Activated CD8-positive, alpha-beta memory T cell treated with anti-CD3 and anti-CD28 coated beads, Interleukin-2, amount 50 U/mL, for 1 hour (primary cell): ENCODE results near the gene KIFC3.
"Not testable (repeated sequence)": the region's sequence is repeated elsewhere in the genome, so short reads cannot be mapped to it uniquely, and the experiment has no call there.

ENCODE experiments used
- DNase-seq: peaks from one replicate; pipeline ENCODE4 v3.0.0-alpha.2; 2020; ENCODE audit errors: extremely low read depth

The KIFC3 gene

GRCh38 chr16:57804111-57804837 is 2.0 kb upstream of the KIFC3 start:
- DNase-seq, result no peak

DNA sequence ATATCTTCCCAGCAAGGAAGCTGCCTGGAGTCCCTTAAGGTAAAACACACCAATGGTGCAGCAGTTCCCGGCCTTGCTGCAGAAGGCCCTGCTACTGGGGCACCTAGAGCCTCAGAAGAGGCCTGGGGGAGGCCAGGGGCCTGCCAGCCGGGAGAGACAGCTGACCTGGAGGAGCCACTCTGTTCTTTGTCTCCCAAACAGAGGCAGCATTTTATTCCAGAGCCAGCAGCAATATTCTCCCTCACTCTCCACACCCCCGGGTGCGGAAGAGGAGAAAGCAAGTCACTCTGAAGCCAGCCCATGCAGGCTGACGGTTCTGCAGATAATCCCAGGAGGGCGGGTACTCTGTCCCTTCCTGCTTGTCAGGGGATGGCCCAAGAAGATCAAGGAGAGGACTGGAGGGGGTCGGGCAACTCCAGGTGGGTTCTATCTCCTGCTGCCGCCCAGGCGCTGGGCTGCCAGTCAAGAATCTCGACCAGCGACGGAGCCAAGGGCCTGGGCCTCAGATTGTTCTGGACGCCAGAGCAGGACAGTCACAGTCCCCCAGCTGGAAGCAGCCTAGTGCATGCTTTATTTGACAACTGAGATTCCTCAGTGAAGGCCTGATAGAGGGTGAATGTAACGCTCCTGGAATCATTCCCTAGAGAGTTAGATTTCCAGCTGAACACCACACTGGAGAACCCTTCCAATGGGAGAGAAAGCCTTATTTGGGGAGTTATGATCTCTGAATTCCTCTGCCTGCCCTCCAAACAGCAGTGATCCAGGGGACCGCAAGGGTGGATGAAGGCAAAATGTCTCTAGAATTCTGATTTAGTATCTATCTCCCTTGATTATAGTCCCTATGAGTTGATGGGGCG is 1.1 kb upstream of the KIFC3 start:
- no peak for DNase-seq

- DNase-seq, result no peak
These were observed 416 bp downstream of the KIFC3 start for GRCh38 chr16:57801809-57802340.

DNA sequence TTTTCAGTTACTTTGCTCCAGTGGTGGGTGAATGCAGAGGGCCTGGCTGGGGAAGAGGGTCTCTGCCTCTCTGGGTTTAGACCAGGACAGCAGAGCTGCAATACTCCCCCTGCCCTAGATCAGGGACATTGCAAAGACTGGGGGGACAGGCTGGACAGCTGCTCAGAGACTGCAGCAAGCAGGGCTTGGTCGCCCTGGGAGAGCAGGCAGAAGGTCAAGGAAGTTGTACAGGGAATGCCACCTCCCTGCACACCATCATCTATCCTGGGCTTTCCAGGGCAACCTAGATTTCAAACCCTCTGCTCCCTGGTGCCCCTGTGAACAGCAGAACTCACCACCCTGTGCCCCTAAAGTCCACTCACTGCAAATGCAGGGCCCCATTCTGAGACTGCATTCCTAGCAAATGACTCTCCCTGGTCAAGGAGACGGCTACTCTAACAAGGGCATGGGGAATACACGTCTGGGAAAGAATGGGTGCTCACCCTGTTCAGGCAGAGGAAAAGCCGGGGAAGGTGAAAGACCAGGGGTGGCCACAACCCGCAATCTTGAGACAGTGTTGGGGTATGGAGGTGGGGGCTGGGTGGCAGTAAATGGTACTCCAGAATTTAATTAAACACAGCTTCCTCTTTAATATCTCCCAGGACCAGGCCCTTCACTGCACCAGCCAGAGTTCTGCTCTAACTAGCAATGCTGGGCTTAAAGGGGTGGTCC is 1.0 kb downstream of the KIFC3 start:
- no peak for DNase-seq

DNA sequence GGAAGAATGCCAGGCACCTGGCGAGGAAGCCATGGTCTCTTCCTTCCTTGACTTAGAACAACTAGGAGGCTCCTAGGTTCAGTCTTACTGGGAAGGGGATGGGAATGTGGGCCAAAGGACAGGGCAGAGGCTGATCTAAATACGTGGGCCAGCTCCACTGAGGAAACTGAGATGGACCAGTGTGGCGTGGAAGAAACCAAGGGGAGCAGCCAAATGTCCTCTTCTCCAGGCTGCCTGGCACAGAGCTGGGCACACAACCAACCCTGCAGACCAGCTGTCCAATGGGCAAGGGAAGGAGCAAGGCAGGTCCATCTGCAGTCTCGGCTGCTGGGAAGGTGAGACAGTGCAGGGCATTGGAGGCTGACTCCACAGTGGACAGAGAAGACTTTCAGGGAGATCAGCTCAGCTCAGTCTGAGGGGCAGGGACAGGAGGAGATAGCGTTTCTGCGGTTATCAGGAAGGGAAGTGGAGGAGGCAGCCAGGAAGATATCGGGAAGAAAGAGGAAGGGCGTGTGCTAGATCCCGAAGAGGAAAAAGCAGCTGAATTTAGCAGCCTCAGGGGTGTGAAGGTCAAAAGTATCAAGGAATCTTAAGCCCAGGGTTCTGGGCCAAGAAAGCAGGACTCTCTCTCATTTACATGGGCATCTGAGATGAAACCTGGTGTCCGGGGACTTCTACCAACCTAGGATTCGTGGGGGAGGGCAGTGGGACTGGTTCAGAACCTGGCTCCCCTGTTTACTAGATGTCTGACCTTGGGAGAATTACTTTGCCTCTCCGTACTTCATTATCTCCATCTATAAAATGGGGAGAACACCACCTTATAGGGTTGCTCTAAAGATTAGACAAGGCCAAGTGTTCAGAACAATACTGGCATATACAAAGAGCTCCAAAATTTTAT is 1.8 kb downstream of the KIFC3 start:
- no peak for DNase-seq

- no peak for DNase-seq
These were observed 2.6 kb downstream of the KIFC3 start for GRCh38 chr16:57799600-57800199.

DNA sequence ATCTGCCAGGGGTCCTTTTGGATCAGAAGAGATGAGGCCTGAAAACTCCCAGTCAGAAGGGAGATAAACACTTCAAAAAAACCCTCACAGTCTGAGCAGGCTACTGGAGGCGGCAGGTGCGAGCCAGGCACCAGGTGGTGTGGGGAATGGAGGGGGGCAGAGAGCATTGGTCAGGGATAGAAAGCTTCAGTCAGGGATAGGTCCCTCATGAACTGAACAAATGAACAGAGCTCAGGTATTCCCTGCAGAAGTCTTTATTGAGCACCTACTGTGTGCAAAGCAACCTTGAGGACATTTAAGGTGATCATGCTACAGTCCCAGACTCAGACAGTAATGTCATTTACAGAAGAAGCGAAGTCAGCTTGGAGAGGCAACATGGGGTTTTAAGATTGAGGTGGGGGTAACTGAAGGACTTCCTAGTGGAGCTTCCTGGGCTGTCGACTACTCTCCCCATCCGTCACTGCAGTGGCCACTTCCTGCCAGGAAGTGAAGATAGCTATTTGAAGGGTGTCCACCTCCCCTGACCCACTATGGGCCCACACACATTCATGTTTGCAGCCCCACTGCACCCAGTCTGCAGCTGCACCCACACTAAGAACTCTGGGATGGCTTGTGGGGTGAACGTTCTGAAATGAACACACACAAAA is 3.2 kb downstream of the KIFC3 start:
- no peak for DNase-seq

GRCh38 chr16:57798267-57798810 is 4.0 kb downstream of the KIFC3 start:
- DNase-seq, result no peak

GRCh38 chr16:57797526-57798266 is 4.6 kb downstream of the KIFC3 start:
- no peak for DNase-seq

DNA sequence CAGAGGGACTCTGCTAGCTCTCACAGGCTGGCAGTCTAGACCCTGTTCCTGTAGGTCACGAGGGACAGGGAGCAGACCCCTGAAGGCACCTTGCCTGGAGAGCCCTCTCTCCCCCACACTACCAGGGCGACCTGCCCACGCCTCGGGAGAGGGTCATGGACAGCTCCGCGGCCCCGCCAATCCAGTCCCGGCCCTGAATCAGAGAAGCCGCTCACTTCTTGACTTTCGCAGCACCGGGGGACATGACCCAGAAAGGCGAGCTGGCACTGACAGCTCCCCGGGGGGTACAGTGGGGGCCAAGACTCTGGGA is 5.1 kb downstream of the KIFC3 start:
- DNase-seq, result no peak

DNA sequence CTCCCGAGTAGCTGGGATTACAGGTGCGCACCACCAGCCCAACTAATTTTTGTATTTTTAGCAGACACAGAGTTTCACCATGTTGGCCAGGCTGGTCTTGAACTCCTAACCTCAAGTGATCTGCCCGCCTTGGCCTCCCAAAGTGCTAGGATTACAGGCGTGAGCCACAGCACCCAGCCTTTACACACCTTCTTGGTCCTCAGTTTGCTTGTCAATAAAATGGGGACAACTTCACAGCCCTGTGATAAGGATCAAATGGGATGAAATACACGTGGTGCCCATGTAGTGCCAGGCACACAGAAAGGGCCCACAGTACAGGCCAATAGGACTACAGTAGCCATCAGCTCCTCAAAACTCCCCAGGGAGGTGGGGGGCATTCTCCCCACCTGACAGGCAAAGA is 6.3 kb downstream of the KIFC3 start:
- DNase-seq, result not testable (repeated sequence)

DNA sequence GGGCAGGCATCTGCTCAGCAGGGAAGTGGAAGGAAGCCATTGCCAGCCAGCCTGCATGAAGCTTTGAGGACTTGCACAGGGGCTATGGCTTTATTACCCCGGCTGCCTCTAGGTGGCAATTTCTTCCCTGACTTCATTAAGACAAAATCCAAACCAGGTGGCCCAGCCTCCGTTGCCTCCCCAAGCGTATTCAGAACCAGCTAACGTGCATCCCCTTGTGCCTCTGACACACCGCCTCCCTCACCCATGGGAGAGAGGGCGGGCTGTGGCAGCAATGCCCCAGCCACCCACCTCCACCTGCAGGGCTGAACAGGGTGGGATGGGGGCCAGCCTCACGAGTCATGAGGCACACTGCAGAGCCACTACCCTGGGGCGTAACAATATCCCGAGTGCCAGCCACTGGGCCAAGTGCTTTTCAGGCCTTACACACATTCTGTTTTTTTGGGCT is 6.8 kb downstream of the KIFC3 start:
- DNase-seq, result no peak

DNA sequence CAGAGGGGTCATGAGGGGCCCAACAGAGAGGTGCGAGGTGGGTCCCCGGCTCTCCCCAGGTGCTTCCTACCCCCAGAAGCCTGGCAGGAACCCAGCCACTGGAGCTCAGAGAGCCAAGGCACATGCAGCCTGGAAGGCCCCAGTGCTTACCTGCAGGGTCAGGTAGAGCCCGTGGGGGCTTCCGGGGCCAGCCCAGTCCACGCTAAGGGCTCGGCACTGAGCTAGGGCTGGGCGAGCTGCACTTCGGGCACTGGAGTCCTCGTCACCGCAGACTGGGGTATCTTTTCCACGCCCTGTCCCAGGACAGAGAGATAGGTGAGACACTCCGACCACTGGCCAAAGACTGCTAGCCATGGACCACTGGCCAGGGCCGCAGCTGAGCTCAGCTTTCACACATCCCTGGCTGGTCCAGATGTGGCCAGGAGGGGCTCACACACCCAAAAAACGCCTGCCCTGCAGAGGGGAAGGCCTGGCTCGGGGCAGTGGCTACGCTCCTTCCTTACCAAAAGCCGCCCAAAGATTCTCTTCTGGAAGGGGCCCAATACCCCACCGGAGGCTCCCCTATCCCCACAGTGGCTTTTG is 7.4 kb downstream of the KIFC3 start:
- no peak for DNase-seq

DNA sequence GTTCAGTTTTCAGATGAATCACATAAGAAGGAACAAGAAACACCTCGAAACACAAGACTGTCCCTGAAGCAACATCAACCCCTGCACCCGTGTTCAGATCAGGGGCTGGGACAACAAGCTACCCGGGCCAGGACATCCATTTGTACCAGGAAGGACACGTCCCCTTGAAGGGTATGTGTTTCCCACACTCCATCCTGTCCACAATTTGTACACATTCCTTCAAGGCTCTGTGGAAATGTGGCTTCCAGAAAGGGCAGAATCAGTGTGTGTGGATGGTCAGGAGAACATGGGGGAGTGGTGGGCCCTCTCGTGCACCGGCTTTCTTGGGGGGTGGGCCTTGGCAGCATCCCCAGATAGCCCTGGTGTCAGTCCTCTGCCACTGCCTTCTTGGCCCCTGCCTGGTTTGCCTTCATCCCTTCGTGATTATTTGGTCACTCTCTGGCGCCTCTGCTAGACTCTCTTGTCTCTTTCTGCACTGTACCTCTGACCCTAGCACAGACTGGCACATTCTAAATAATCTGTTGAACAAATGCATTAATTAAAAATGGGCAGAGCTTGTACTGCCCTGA is 10.3 kb downstream of the KIFC3 start:
- DNase-seq, result no peak

DNA sequence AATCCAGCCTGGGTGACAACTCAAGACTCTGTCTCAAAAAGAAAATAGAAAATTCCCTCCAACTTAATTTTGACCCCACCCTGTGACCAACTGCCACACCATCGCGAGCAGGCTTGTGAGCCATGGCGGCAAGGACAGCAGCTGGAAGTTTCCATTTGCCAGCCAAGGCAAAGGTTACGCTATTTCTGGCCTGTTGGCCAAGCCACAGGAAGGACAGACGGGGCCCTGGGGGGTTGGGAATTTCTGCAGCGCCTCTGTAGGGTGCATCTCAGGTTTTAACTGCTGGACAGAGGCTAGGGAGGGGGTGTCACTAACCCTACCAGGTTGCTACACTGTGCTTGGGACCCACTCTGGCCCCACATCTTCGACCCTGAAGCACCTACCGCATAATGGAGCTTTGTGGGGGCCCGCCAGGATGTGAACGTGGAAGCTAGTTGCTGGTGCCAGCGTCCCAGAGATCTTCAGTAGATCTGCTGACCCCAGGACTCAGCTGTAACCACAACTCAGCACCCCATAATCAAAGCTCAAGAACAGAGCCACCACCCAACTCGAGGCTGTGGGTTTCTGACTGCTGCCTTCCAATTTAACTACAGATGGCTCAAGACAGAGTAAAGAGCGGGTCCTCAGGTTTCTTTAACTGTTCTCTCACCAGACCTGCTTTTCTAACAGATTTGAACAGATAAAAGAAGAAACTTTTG is 10.9 kb downstream of the KIFC3 start:
- DNase-seq, result no peak

- DNase-seq, result no peak
These were observed 13.3 kb downstream of the KIFC3 start for GRCh38 chr16:57788951-57789350.

DNA sequence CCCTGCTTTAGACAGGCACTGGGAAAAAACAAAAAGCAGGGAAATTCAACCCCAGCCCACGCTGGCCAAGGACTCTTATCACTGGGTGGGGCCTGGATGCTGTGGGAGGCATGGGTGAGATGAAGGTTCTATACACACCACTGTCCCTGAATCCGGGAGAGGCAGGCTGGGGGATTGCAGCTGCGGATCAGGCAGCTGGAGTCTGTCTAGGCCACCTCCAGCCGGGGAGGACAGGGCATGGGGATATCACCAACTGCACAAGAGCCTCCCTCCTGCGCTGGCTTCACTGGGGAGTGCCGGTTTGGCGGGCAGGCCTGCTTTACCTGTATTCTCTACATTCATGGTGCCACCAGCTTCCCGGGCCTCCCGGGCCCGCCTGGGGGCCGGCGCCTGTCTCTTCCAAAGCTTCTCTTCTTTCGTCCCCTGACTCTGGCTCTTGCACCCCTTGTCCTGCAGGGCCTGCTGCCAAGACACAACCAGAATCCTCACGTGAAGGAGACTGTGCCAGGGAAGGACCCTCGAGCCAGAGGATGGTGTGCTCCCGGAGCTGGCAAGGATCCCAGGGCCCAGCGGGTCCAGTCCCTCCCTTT is 13.9 kb downstream of the KIFC3 start:
- DNase-seq, result no peak

DNA sequence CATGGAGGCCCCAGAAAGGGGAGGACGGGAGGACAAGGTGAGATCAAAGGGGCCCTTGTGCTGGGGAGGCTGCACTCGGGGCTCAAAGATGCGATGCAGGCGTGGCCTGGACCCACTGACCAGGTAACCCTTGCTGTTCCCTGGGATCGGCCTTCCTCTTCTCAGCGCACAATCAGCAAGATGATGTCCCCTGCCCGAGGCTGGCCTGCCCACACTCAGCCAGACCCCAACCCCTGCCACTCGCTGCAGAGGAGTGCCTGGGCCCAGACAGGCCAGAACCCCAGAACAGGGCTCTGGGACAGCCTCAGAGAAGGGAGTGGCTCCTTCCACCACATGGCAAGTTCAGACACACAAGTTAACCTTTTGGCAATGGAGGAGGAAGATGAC is 14.8 kb downstream of the KIFC3 start:
- no peak for DNase-seq
